ENCODE results near the gene SNAP47. TPM values are rescaled to one million over a fixed set of nuclear protein-coding genes. Genes with fewer than 3 reads are reported as not detected.

SNAP47 gene
- polyA plus RNA-seq, 1 donor from 2014 or later: 56.0 TPM

GRCh38 chr1:227731241-227731677, 4.0 kb upstream of the SNAP47 start:
- H3K4me2 ChIP-seq (ENCODE audit: low read length): no peak overlapping the region
- no peak overlapping the region for H3K27ac ChIP-seq (ENCODE audit: low read length)
- H3K27me3 ChIP-seq (ENCODE audit: insufficient read depth, low read depth, low read length): no peaks in the 10 kb centered on the region
- H3K36me3 ChIP-seq (ENCODE audit: insufficient read depth, low read length): no peaks in the 10 kb centered on the region
- H4K20me1 ChIP-seq (ENCODE audit: insufficient read depth): no peaks in the 10 kb centered on the region
- no peaks in the 10 kb centered on the region for H3K9me2 ChIP-seq (ENCODE audit: insufficient read depth, low read length)
- H3K9ac ChIP-seq (ENCODE audit: low read length): no peak overlapping the region
- TF ChIP-seq RAD21 (conservative IDR thresholded peaks at IDR 0.05) (no peak), SMC3 (conservative IDR thresholded peaks at IDR 0.05; ENCODE audit: poor library complexity) (no peak), TAF1 (IDR thresholded peaks at IDR 0.05; ENCODE audit: low read depth) (no peak), CTCF (IDR thresholded peaks at IDR 0.05; ENCODE audit: poor library complexity, severe bottlenecking) (no peak), REST (IDR thresholded peaks at IDR 0.05; ENCODE audit: borderline replicate concordance) (no peak), EZH2 (IDR thresholded peaks at IDR 0.05; ENCODE audit: borderline replicate concordance, insufficient read depth, low read length, poor library complexity, severe bottlenecking) (no peak), MXI1 (conservative IDR thresholded peaks at IDR 0.05; ENCODE audit: poor library complexity, severe bottlenecking) (no peak), EP300 (conservative IDR thresholded peaks at IDR 0.05; ENCODE audit: poor library complexity, severe bottlenecking) (no peak), POLR2AphosphoS5 (IDR thresholded peaks at IDR 0.05) (no peak)
- no peaks in the 10 kb centered on the region for H3K9me3 ChIP-seq (ENCODE audit: low read length)
- H3K79me2 ChIP-seq (replicated peaks; ENCODE audit: insufficient read depth, low read length): peaks cover 21% of the 10 kb centered on the region
- no peak overlapping the region for H2AFZ ChIP-seq (ENCODE audit: low read depth, low read length)
- no peak overlapping the region for H3K4me3 ChIP-seq (ENCODE audit: low read length)
- H3F3A ChIP-seq (ENCODE audit: insufficient read depth, low read length, poor library complexity, severe bottlenecking): no peaks in the 10 kb centered on the region

GRCh38 chr1:227731696-227732585, 3.3 kb upstream of the SNAP47 start:
- no peaks in the 10 kb centered on the region for H3K27me3 ChIP-seq (ENCODE audit: insufficient read depth, low read depth, low read length)
- H3K9ac ChIP-seq (ENCODE audit: low read length): no peak overlapping the region
- no peak overlapping the region for H3K4me2 ChIP-seq (ENCODE audit: low read length)
- H3K9me3 ChIP-seq (ENCODE audit: low read length): no peaks in the 10 kb centered on the region
- H2AFZ ChIP-seq (ENCODE audit: low read depth, low read length): no peak overlapping the region
- no peaks in the 10 kb centered on the region for H3K9me2 ChIP-seq (ENCODE audit: insufficient read depth, low read length)
- H3K4me3 ChIP-seq (ENCODE audit: low read length): no peak overlapping the region
- no peak for TF ChIP-seq EZH2 (IDR thresholded peaks at IDR 0.05; ENCODE audit: borderline replicate concordance, insufficient read depth, low read length, poor library complexity, severe bottlenecking)
- TF ChIP-seq CTCF (IDR thresholded peaks at IDR 0.05; ENCODE audit: poor library complexity, severe bottlenecking): no peak
- TF ChIP-seq REST (IDR thresholded peaks at IDR 0.05; ENCODE audit: borderline replicate concordance): no peak
- no peak for TF ChIP-seq SMC3 (conservative IDR thresholded peaks at IDR 0.05; ENCODE audit: poor library complexity)
- no peak for TF ChIP-seq RAD21 (conservative IDR thresholded peaks at IDR 0.05)
- TF ChIP-seq TAF1 (IDR thresholded peaks at IDR 0.05; ENCODE audit: low read depth): no peak
- TF ChIP-seq POLR2AphosphoS5 (IDR thresholded peaks at IDR 0.05): no peak
- TF ChIP-seq EP300 (conservative IDR thresholded peaks at IDR 0.05; ENCODE audit: poor library complexity, severe bottlenecking): no peak
- TF ChIP-seq MXI1 (conservative IDR thresholded peaks at IDR 0.05; ENCODE audit: poor library complexity, severe bottlenecking): no peak
- H3F3A ChIP-seq (ENCODE audit: insufficient read depth, low read length, poor library complexity, severe bottlenecking): no peaks in the 10 kb centered on the region
- H3K79me2 ChIP-seq (replicated peaks; ENCODE audit: insufficient read depth, low read length): peaks cover 28% of the 10 kb centered on the region
- no peak overlapping the region for H3K27ac ChIP-seq (ENCODE audit: low read length)
- no peaks in the 10 kb centered on the region for H3K36me3 ChIP-seq (ENCODE audit: insufficient read depth, low read length)
- H4K20me1 ChIP-seq (ENCODE audit: insufficient read depth): no peaks in the 10 kb centered on the region
